Midbrain (tissue), 1 donor: ENCODE results near the gene THAP6.
"Not testable (repeated sequence)": the region's sequence is repeated elsewhere in the genome, so short reads cannot be mapped to it uniquely, and the experiment has no call there.

Experiments
- DNase-seq: peaks from one replicate; lab custom pipeline; 2025; lab: John Stamatoyannopoulos, UW

THAP6 gene, protein sequence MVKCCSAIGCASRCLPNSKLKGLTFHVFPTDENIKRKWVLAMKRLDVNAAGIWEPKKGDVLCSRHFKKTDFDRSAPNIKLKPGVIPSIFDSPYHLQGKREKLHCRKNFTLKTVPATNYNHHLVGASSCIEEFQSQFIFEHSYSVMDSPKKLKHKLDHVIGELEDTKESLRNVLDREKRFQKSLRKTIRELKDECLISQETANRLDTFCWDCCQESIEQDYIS

DNA sequence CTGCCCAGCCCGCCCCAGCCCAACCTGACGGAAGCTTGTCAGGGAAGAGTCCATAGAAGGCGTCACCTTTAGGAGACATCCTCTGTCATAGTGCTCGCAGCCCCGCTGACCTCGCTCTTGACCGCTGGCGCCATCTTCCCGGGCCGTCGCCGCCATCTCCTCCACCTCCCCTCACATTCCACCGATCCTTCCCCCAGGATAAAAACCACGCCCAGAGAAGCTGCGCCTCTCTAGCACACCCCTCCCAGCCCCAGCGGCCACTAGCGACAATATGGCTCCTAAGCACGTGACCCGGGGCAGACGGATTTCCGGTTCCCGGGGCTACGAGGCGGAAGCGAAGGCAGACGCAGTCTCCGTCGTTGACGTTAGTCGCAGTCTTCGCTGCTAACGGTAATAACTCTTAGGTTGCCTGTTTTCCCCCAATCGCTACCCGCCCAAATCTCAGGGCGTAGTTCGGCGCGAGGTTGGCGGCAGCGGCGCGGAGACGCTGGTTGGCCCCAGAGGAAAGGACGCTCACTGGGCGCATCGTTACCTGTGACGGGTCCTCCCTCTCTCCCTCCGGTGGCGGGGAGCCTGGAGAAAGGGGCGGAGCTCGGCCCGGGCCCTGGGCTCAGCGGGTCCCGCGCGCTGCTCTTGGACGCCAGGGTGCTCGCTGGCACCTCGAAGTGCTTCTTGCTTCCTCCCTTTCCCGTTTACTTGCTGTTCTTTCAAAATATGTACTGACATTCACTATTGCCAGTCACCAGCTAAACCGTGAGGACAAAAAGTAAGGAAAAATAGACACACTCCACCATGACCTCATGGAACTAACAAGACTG, at the start of gene THAP6, which contains the start of gene RCHY1:
Gene THAP6 (plus strand): TSS at position 343 of the 818 bp plus-strand sequence. CDS start 980 bp downstream, outside the sequence.
Gene RCHY1 (minus strand): TSS at position 273 of the 818 bp plus-strand sequence. CDS start 117 bp downstream, at position 156.
- peak; percentile 97 for DNase-seq

DNA sequence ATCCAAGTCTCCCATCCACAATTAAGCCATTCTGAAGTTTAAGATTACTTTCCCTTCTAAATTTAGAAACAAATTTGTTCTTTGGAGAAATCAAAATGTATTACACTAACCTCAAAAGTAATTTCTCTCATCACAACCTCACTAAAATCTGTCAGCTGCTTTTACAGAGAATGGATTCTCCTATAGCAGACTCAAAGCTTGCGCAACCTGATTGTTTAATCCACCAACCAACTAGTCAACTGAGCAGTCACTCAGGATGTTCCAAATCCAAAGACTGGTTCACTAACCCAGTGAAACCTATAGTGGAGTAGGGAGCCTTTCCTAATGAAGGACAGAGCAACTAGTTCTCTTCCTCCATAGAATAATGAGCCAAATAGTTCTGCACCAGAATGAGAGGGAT, 44.4 kb upstream of the THAP6 start:
- no peak for DNase-seq

DNA sequence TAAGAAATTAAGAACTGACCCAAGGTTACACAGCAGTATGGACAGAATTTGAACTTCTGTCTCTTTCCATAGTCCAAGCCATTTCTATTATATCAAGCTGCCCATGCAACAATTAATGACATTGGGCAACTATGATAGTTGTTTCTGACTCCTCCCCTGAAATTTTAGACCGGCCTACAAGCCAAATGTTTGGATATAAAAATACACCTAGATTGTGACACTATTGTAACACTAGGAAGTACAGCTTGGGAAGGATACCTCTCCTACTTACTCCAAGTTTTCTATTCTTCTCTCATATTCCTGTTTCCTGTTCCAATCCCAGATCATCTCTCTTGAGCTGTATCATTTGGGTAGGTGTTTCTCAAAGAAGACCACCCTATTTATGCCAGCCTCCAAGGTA, 43.5 kb upstream of the THAP6 start:
- no peak for DNase-seq

DNA sequence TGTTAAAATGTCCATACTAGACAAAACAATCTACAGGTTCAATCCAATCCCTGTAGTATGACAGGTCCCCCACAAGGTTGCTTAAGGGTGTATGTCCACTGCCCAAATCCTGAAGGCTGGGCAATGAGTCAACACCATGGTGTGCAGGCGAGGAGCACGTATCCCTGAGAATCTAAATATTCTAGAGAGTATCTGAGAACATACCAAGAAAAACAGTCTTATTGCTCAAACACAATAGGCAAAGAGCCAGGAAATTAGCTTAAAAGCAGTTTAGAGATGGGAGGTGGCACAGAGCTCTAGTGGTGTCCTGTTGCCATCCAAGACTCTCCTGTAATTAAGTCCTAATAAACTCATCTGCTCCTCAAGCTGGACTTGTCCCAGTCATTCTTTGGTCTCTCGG, 37.1 kb upstream of the THAP6 start:
- DNase-seq, result no peak

DNA sequence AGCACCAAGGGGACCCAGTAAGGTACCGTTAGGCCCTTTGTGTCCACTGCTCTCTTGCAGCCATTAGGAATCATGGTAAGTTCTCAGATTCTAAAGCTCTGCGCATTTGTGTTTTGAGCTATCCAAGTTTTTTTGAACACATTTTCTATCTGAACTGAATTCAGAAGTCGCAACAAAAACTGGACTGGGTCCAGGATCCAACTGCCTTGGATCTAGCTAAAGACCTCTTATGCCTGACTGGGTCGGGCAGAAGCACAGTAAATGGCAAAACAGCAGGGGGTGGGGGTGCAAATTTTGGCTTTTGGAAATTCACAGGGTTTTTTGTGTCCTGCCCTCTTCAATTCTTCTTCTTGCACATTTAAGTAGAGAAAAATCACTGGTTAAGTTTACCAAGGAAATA, 30.1 kb upstream of the THAP6 start:
- peak; percentile 5 for DNase-seq

DNA sequence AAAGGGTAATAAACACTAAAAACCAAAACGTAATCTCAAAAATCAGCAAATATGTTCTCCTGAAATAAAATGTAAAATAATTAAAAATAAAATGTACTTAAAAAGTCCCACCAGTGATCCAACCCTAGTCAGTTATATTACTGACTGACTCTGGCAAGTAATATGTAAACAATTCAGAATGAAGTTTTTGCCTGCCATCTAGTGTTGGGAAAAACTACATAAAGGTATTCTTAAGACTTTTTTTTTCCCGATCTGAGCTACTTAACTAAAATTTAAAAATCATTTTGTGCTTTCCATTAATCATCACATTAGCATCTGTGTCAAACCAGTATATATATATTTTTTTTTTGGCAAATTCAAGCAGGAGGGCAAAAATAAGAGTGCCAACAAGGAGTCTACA, 24.1 kb upstream of the THAP6 start:
- DNase-seq, result peak; percentile 51

DNA sequence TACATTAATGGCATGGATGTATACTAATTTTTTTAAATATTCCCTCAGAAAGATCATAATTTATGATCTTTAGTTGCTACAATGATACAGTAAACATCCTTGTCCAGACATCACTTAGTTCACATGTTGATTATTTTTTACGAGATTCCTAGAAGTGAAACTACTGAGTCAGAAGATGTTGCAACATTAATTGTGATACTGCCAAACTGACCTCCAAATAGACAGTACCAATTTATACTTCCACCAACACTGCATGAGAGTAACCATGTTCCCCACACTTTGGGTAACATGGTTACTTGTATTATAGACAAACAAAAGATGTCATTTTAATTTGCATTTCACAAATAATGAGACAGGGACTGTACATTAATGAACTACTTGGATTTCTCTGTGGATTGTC, 19.7 kb upstream of the THAP6 start:
- DNase-seq, result no peak

DNA sequence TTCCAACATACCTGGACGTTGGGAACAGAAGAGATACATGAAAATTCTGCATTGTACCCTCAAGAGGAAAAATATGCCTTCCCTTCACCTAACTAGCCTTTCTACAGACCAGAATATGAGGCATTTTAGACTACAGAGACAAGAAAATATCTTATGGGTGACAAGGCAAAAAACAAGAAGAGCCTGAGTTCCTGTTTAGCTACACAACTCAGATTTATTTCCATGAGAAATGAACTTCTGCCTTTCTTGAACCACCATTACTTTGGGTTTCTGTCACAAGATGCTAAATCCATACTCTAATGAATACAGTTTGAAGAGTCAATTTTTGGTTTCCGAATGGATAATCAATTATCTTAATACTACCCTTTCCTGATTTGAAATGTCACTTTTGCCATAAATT, 18.8 kb upstream of the THAP6 start:
- no peak for DNase-seq

DNA sequence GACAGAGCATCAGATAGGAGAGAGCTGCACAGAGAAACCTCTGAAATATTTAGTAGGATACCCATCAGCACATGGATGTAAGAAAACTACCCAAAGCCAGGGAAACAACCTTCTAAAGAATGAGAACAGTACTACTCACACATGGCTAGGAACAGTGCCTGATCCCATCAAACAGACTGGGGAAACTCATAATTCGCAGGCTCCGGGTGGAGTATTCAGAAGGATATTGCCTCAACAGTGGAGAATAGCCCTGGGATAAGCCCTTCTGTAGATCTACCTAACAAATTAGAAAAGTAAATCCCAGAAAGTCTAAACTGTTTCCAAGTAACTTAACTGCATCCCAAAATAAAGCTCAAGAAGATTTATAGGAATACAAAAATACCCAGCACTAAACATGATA, 17.9 kb upstream of the THAP6 start:
- DNase-seq, result no peak

DNA sequence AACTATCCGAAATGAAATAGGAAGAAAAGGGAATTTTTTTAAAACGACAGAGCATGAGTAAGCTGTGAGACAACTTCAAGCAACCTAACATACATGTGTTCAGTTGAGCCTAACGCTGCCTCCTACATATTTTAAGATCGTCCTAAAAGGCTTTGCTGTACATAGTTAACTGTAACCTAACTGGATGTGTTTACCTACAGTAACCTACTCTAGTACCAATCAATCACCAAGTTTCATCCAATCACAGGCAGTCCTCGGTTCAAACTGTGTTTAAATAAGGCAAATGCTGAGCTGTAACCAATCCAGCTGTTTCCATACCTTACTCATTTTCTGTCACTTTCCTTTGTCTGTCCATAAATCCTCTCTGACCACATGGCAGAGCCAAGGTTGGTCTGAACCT, 17.1 kb upstream of the THAP6 start:
- no peak for DNase-seq

DNA sequence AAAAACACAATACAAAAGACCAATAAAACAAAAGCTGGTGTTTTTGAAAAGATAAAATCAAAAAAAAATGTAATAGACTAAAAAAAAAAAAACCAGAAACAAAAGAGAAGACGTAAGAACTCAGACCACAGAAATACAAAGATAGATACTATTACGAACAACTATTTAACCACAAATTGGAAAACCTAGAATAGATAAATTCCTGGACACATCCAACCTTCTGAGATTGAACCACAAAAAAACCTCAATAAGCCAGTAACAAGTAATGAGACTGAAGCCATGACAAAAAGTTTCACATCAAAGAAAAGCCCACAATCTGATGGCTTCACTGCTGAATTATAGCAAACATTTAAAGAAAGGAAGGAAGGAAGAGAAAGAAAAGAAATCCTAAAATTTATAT, 16.2 kb upstream of the THAP6 start:
- no peak for DNase-seq

DNA sequence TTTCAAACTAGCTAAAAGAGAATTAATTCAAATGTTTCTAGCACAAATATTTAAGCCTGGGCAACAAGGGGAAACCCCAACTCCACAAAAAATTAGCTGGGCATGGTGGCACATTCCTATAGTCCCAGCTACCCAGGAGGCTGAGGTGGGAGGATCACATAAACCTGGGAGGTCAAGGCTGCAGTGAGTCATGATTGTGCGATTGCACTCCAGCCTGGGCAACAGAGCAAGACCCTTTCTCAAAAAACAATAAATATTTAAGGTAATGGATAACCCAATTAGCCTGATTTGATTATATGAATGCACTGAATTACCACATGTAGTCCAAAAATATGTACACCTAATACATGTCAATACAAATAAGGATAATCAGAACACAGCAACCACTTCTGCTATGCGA, 14.4 kb upstream of the THAP6 start:
- DNase-seq, result no peak

DNA sequence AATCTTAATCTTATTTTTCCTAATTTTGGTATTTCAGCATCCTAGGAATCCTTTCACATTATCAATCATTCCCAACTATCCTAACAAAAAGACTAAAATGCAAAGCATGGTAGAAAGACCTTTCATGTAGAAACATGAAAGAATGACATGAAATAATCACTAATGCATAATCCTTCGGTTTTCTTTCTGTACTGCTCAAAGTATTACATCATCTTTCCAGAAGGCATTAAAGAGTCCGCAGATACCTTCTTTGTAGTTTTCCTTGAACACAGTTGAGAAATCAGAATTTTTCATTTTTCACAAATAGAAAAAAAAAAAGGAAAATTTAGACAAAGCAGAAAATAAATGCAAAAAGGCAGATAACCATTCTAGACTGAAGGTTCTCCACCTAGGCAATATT, 11.6 kb upstream of the THAP6 start:
- no peak for DNase-seq

DNA sequence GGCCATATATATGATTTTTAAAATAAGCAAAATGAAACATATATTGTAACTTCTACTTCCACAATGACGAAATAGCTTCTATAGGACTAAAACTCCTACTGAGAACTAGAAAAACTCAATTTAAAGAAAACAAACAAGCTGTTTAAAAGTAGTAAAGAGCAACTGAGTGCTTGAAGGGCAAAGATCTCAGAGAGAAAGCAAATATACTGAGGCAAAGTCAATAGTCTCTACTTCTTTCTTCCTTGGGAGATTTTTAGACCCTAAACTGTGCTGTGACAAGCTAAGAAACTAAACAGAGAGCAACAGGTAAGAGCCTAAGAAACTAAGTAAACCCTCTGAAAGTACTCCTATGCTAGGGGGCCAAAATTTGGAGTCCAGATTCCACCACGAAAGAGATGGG, 8.6 kb upstream of the THAP6 start:
- DNase-seq, result no peak

DNA sequence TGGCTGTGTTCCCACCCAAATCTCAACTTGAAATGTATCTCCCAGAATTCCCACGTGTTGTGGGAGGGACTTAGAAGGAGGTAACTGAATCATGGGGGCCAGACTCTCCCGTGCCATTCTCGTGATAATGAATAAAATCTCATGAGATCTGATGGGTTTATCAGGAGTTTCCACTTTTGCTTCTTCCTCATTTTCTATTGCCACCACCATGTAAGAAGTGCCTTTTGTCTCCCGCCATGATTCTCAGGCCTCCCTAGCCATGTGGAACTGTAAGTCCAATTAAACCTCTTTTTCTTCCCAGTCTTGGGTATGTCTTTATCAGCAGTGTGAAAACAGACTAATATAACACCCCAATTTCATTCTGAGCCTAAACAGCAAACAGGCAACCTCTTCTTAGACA, 4.7 kb upstream of the THAP6 start:
- DNase-seq, result not testable (repeated sequence)

DNA sequence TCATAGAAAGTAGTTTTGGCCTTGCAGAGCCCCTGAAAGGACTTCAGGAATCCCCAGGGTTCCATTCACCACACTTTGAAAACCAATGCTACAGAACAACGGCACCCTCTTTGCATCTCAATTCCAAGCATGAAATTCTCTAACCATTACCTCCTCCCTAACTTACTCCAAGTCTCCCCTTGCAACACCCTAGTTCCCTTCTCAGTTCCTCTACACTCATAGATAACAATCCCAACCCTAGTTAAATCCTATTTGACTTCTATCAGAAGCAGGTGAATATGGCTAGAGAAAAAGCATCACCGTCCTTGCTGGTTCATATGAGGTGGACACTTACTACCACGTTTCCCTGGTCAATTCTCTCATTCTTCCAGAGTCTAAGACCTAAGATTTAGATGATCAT, 2.4 kb upstream of the THAP6 start:
- no peak for DNase-seq

DNA sequence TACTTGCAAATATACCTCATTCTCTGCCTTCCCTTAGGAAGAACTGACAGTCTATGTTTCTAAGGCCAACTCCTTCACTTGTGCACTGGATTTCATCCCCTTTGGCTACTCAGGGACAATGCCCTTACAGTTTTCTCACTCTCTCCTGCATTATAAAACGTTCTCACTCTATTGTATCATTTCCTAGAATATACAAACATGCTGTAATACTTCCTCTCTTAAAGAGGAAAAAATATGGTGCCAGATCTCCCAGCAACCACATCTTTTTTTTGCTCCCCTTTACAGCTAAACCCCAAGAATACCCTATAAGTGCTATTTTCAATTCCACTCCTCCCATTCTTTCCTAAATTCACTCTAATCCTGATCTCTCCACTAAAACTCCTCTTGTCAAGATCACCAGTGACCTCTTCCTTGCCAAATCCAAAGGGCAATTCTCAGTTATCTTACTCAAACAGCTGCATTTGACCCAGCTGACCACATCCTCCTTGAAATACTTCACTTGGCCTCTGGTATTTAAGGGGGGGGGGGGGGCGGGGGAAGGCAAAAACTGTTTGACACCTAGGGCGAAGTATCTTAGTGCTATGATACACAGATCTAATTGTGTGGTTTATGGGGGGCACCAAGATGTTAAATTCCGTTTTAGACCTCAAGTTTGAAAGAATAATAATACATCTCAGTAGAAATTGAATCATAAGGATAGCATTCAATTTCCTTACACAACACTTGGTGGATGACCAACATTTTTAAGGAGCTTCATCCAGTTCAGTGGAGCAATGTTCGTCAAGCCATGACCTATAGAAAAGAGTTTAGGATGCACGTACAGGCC, 1.7 kb upstream of the THAP6 start:
- no peak for DNase-seq

DNA sequence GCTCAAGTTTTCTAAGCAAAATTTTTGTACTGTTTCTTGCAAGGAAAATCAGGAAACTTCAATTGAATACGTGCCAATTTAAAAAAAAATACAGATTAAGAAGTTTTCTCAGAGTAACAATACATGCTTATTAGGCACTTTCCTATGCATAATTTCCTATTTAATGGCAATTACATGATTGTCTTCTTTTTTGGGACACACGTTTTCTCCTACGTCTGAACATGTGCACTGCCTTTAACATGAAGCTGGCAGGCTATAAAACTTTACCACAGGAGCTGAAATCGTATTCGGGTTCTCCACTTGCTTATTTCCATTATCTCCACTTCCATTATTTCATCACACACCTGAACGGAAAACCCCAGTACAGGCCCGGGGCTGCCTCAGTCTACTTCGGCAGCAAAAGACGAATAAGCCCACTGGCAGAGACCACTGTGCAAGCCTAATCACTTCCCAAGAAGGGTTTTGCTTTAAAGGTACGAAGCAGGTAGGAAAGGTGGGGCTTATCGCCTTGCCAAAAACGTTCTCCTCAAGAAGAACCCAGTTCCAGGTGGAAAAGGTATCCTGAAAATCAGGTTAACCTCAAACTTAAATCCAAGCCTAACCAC, 645 bp upstream of the THAP6 start:
- peak; percentile 38 for DNase-seq

DNA sequence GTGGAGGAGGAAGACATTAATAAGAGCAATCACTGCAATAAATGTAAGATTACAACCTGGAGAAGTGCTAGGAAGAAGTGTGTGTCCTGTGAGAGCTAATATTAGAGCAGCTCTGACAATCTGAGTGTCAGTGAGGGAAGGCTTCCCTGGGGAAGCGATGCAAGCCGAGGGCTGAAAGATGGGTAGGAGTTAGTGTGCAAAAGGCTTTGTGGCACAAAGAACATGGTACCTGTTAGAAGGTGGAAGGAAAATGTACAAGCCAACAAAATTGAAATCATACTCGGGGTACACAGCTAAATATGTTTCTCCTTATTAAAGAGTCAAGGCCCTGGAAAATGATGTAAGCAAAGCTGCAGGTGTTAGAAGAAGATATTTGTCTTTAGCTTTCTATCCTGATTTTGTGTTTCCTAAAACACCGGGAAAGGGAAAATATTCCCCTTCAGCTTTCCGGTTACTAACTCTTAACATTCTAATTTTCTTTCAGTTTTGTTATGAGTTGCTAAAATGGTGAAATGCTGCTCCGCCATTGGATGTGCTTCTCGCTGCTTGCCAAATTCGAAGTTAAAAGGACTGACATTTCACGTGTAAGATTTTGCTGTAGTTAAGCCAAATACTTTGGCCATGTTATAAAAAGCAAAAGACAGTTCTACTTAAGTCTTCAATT, 808 bp downstream of the THAP6 start:
- no peak for DNase-seq

DNA sequence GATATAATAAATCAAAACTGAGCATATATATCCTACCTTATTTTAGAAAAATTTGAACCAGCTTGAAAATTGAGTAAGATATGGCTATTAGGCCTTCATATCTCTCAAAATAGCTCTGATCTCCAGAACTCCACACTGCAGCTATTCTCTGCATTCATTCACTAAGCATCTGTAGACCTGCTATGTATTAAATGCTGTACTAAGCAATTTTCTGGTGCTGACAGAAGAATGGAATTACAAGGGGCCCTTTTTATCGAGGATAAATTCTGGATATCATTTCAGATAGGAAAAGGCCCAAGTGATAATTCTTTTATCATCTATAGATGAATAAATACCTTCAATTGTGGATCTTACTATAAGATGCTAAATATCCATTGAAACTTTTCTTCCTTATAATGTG, 1.9 kb downstream of the THAP6 start:
- DNase-seq, result no peak

DNA sequence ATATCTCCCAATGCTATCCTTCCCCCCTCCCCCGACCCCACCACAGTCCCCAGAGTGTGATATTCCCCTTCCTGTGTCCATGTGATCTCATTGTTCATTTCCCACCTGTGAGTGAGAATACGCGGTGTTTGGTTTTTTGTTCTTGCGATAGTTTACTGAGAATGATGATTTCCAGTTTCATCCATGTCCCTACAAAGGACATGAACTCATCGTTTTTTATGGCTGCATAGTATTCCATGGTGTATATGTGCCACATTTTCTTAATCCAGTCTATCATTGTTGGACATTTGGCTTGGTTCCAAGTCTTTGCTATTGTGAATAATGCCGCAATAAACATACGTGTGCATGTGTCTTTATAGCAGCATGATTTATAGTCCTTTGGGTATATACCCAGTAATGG, 5.2 kb downstream of the THAP6 start:
- DNase-seq, result not testable (repeated sequence)

DNA sequence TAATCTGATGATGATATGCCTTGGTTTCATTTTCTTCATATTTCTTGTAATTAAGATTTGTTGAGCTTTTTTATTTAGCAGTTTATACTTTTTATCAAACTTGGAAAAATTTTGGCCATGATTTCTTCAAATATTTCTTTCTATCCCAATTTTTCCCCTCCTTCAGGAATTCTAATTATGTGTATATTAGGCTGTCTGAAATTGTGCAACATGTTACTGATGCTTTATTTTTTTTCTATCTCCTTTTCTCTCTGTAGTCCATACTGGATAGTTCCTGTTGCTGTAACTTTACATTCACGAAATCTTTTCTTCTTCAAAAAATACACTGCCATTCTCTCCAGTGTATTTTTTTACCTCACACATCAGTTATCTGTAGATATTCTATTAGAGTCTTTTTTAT, 10.8 kb downstream of the THAP6 start:
- no peak for DNase-seq
